HEK293 (cell line): ENCODE results near the gene NBDY.
A peak's percentile ranks its signal among the peaks of the same experiment; 100 is the strongest.

Experiments
- CTCF ChIA-PET: fragments of 350-600 bp; formaldehyde crosslinking; extraction: SDS; loops from one replicate; lab custom pipeline; 2021; ENCODE audit warnings: antibody characterized with exemption; lab: Yijun Ruan, JAX
- POLR2A ChIA-PET: fragments of 300-600 bp; formaldehyde crosslinking; extraction: SDS; loops from one replicate; lab custom pipeline; 2020; ENCODE audit warnings: antibody characterized with exemption, inconsistent platforms; lab: Yijun Ruan, JAX
- H3K27ac ChIP-seq: fragments of 200-500 bp; sonication (Bioruptor generic); 2 replicates; pipeline ENCODE4 v1.5.1; 2014; ENCODE audit warnings: low read depth, low read length, control low read depth, inconsistent platforms; ENCODE audit errors: extremely low read depth
- H3K36me3 ChIP-seq, 2 experiments: fragments of 200-500 bp in 1 of 2; sonication (Bioruptor generic) in 1 of 2; 1 replicate in 1 of 2; 2 replicates in 1 of 2; pipeline ENCODE4 v1.5.1; 2014 to 2017; ENCODE audit warnings: inconsistent platforms in 2 of 2, low read length in 2 of 2; ENCODE audit not compliant: control insufficient read depth in 2 of 2, insufficient read depth in 1 of 2
- H3K4me1 ChIP-seq: fragments of 200-500 bp; sonication (Bioruptor generic); 2 replicates; pipeline ENCODE4 v1.5.1; 2014; ENCODE audit warnings: mild to moderate bottlenecking, low read length, inconsistent platforms; ENCODE audit not compliant: control insufficient read depth, insufficient read depth
- H3K4me3 ChIP-seq: 2 replicates; pipeline ENCODE4 v1.5.1; 2011; ENCODE audit warnings: low read depth, mild to moderate bottlenecking, control low read depth, low read length, moderate library complexity
- H3K9me3 ChIP-seq: fragments of 200-500 bp; sonication (Bioruptor generic); 2 replicates; pipeline ENCODE4 v1.5.1; 2014; ENCODE audit warnings: low read depth, low read length, inconsistent platforms; ENCODE audit not compliant: control insufficient read depth, insufficient read depth
- BCL11A ChIP-seq: fragments of 450-650 bp; formaldehyde crosslinking; IDR thresholded peaks from 2 replicates; pipeline ENCODE4 v1.5.1; 2016; ENCODE audit warnings: low read depth, missing biosample characterization, missing genetic modification characterization
- EGR2 ChIP-seq: fragments of 450-650 bp; formaldehyde crosslinking; IDR thresholded peaks from 2 replicates; pipeline ENCODE4 v1.5.1; 2016; ENCODE audit warnings: low read depth, missing biosample characterization, missing genetic modification characterization
- HOXD13 ChIP-seq: sonication (generic); formaldehyde crosslinking; IDR thresholded peaks from 2 replicates; pipeline ENCODE4 v1.8.0; 2022; ENCODE audit warnings: missing genetic modification reagents, borderline replicate concordance
- OVOL3 ChIP-seq: fragments of 450-650 bp; formaldehyde crosslinking; IDR thresholded peaks from 2 replicates; pipeline ENCODE4 v1.5.1; 2016; ENCODE audit warnings: missing biosample characterization, missing genetic modification characterization
- PBX3 ChIP-seq: sonication (generic); formaldehyde crosslinking; IDR thresholded peaks from 2 replicates; pipeline ENCODE4 v1.8.1; 2022; ENCODE audit warnings: mild to moderate bottlenecking, moderate library complexity, missing genetic modification reagents
- PRDM1 ChIP-seq: fragments of 450-650 bp; formaldehyde crosslinking; IDR thresholded peaks from 2 replicates; pipeline ENCODE4; 2016; ENCODE audit warnings: missing biosample characterization, missing genetic modification characterization
- PRDM6 ChIP-seq: fragments of 450-650 bp; formaldehyde crosslinking; IDR thresholded peaks from 2 replicates; pipeline ENCODE4 v1.5.1; 2017; ENCODE audit warnings: missing biosample characterization, missing genetic modification characterization
- SCRT1 ChIP-seq: fragments of 450-650 bp; formaldehyde crosslinking; IDR thresholded peaks from 2 replicates; pipeline ENCODE4 v1.5.1; 2016; ENCODE audit warnings: missing biosample characterization, missing genetic modification characterization, borderline replicate concordance
- SP3 ChIP-seq: fragments of 450-650 bp; formaldehyde crosslinking; IDR thresholded peaks from 2 replicates; pipeline ENCODE4 v1.5.1; 2016; ENCODE audit warnings: missing biosample characterization, missing genetic modification characterization
- YY2 ChIP-seq: fragments of 450-650 bp; formaldehyde crosslinking; IDR thresholded peaks from 2 replicates; pipeline ENCODE4 v1.5.1; 2016; ENCODE audit warnings: missing biosample characterization, missing genetic modification characterization
- ZBTB48 ChIP-seq: fragments of 450-650 bp; formaldehyde crosslinking; IDR thresholded peaks from 2 replicates; pipeline ENCODE4 v1.5.1; 2016; ENCODE audit warnings: missing biosample characterization, missing genetic modification characterization
- ZFHX2 ChIP-seq: fragments of 450-650 bp; formaldehyde crosslinking; conservative IDR thresholded peaks from 2 replicates; pipeline ENCODE4 v1.5.1; 2016; ENCODE audit warnings: missing biosample characterization, missing genetic modification characterization
- ZNF146 ChIP-seq: fragments of 450-650 bp; formaldehyde crosslinking; IDR thresholded peaks from 2 replicates; pipeline ENCODE4 v1.5.1; 2016; ENCODE audit warnings: missing biosample characterization, missing genetic modification characterization
- ZNF23 ChIP-seq: fragments of 450-650 bp; formaldehyde crosslinking; IDR thresholded peaks from 2 replicates; pipeline ENCODE4 v1.5.1; 2016; ENCODE audit warnings: missing biosample characterization, missing genetic modification characterization, borderline replicate concordance
- ZNF302 ChIP-seq: fragments of 450-650 bp; formaldehyde crosslinking; IDR thresholded peaks from 2 replicates; pipeline ENCODE4 v1.5.1; 2016; ENCODE audit warnings: missing biosample characterization, missing genetic modification characterization, low read depth
- ZNF521 ChIP-seq: fragments of 450-650 bp; formaldehyde crosslinking; IDR thresholded peaks from 2 replicates; pipeline ENCODE4 v1.5.1; 2017; ENCODE audit warnings: missing biosample characterization, mild to moderate bottlenecking, missing genetic modification characterization
- ZNF560 ChIP-seq: fragments of 450-650 bp; formaldehyde crosslinking; IDR thresholded peaks from 2 replicates; pipeline ENCODE4 v1.5.1; 2017; ENCODE audit warnings: missing biosample characterization, missing genetic modification characterization, borderline replicate concordance
- ZNF658 ChIP-seq: fragments of 450-650 bp; formaldehyde crosslinking; IDR thresholded peaks from 2 replicates; pipeline ENCODE4; 2016; ENCODE audit warnings: missing biosample characterization, missing genetic modification characterization
- ZNF664 ChIP-seq: fragments of 450-650 bp; formaldehyde crosslinking; IDR thresholded peaks from 2 replicates; pipeline ENCODE4 v1.5.1; 2016; ENCODE audit warnings: missing biosample characterization, missing genetic modification characterization
- ZNF830 ChIP-seq: fragments of 450-650 bp; IDR thresholded peaks from 2 replicates; pipeline ENCODE4 v1.5.0; 2018; ENCODE audit warnings: missing biosample characterization, missing genetic modification characterization, low read depth, mild to moderate bottlenecking, moderate library complexity
- TF ChIP-seq, protein P1 (sequence below): fragments of 450-650 bp; formaldehyde crosslinking; IDR thresholded peaks from 2 replicates; pipeline ENCODE4 v1.5.1; 2017; ENCODE audit warnings: missing biosample characterization, missing genetic modification characterization

The NBDY gene

DNA sequence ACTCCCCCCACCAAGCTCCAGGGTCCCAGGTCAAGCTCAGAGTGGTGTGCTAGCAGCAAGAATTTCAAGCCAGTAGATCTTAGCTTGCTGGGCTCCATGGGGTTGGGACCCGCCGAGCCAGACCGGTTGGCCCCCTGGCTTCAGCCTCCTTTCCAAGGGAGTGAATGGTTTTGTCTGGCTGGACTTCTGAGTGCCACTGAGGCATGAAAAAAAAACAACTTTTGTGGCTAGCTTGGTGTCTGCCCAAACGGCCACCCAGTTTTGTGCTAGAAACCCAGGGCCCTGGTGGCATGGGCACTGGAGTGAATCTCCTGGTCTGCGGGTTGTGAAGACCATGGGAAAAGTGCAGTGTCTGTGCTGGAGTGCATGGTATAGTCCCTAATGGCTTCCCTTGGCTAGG is 82.6 kb downstream of the NBDY start:
- Histone ChIP-seq H3K4me3 (no peak overlapping the region), H3K4me1 (no peaks in the 10 kb centered on the region), H3K27ac (no peak overlapping the region), H3K9me3 (no peaks in the 10 kb centered on the region), H3K36me3 (no peaks in the 10 kb centered on the region; a peak in 1 of 3 replicates)
- ChIA-PET POLR2A (no interaction called here), CTCF (no interaction called here)
- TF ChIP-seq ZNF23 (tag by site-specific recombination) (no peak), SCRT1 (no peak), OVOL3 (tag by site-specific recombination) (no peak), ZNF146 (tag by site-specific recombination) (no peak)

- H3K36me3 ChIP-seq: peaks cover 0 to 3% of the 10 kb centered on the region in 2 experiments; a peak in 2 of 3 replicates
- POLR2A ChIA-PET: no interaction called here
- no peaks in the 10 kb centered on the region for H3K9me3 ChIP-seq
- no peak overlapping the region for H3K4me3 ChIP-seq
- TF ChIP-seq PRDM1 (tag by site-specific recombination) (peak; percentile 95), ZBTB48 (no peak), YY2 (tag by site-specific recombination) (no peak), ZNF560 (tag by site-specific recombination) (no peak), ZFHX2 (tag by site-specific recombination) (no peak), BCL11A (no peak)
- TF ChIP-seq, protein P1, sequence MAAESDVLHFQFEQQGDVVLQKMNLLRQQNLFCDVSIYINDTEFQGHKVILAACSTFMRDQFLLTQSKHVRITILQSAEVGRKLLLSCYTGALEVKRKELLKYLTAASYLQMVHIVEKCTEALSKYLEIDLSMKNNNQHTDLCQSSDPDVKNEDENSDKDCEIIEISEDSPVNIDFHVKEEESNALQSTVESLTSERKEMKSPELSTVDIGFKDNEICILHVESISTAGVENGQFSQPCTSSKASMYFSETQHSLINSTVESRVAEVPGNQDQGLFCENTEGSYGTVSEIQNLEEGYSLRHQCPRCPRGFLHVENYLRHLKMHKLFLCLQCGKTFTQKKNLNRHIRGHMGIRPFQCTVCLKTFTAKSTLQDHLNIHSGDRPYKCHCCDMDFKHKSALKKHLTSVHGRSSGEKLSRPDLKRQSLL (tag by site-specific recombination): no peak
- TF ChIP-seq, all 188 proteins: peak for 1
- H3K27ac ChIP-seq: no peak overlapping the region
- no peaks in the 10 kb centered on the region for H3K4me1 ChIP-seq
- CTCF ChIA-PET: no interaction called here
Observed at GRCh38 chrX:56812515-56813105, 83.6 kb downstream of the NBDY start.

DNA sequence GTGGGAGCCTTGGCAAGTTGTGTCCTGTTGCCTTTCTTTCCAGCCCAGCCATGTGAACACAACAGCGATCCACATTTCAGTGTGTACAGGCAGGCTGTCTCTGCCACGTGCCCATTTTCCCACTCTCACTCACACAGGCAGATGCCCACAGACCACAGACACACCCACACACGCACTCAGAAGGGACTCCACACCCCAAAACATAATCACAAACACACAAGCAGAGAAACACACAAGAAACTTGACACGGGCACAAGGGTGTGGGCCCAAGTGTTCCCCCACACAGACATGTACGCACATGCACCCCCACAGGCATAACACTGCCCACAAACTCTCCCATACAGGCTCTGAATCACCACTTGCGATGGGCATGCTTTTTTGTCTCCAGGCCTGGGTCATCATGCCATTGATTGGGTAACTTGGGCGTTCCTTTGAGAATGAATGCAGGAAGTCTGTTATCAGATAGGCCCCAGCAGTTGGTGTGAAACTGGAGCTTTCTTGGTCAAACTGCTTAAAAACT is 84.3 kb downstream of the NBDY start:
- H3K27ac ChIP-seq: no peak overlapping the region
- TF ChIP-seq EGR2 (tag by site-specific recombination): peak; percentile 97
- TF ChIP-seq ZNF302 (tag by site-specific recombination): no peak
- peak; percentile 96 for TF ChIP-seq ZFHX2 (tag by site-specific recombination)
- no peak for TF ChIP-seq ZNF664 (tag by site-specific recombination)
- TF ChIP-seq PBX3 (CRISPR knock-in tag): no peak
- no peak for TF ChIP-seq ZNF521 (tag by site-specific recombination)
- TF ChIP-seq HOXD13 (CRISPR knock-in tag): no peak
- no peak for TF ChIP-seq ZNF658 (tag by site-specific recombination)
- TF ChIP-seq ZNF830 (tag by site-specific recombination): no peak
- no peak for TF ChIP-seq SP3 (tag by site-specific recombination)
- TF ChIP-seq PRDM6 (tag by site-specific recombination): no peak
- ChIA-PET CTCF (no interaction called here), POLR2A (no interaction called here)
- H3K4me1 ChIP-seq: no peaks in the 10 kb centered on the region
- no peak overlapping the region for H3K4me3 ChIP-seq
- no peaks in the 10 kb centered on the region for H3K9me3 ChIP-seq
- peaks cover 0 to 3% of the 10 kb centered on the region in 2 experiments; a peak in 2 of 3 replicates for H3K36me3 ChIP-seq
